GM12878 (cell line): ENCODE results near the gene CORO7. TPM values are rescaled to one million over a fixed set of nuclear protein-coding genes. Genes with fewer than 3 reads are reported as not detected.
A peak's percentile ranks its signal among the peaks of the same experiment; 100 is the strongest.

Experiments used
- ATAC-seq: fragments of 200-7000 bp; cut with Tn5 transposase; 3 replicates; pipeline ENCODE4 v1.9.1; 2020; ENCODE audit warnings: mild to moderate bottlenecking, moderate library complexity
- BruUV-seq: library from RNA; stranded (reverse); fragments of 400-500 nt; replicated peaks from 2 replicates; lab custom pipeline; 2021; lab: Mats Ljungman, UMichigan
- CTCF ChIA-PET: fragments of 300-600 bp; sonication (Branson Sonifier 250); formaldehyde crosslinking; extraction: SDS; loops from one replicate; lab custom pipeline; 2021; ENCODE audit warnings: inconsistent platforms; lab: Yijun Ruan, JAX
- POLR2A ChIA-PET: fragments of 350-600 bp; formaldehyde crosslinking; extraction: SDS; loops from one replicate; lab custom pipeline; 2021; ENCODE audit warnings: inconsistent platforms; lab: Charles Lee
- RAD21 ChIA-PET: fragments of 300-600 bp; sonication (Branson Sonifier 250); formaldehyde crosslinking; loops from one replicate; lab custom pipeline; 2023; ENCODE audit warnings: antibody characterized with exemption; ENCODE audit not compliant: unreplicated experiment; lab: Charles Lee
- SMC1A ChIA-PET: fragments of 300-600 bp; sonication (Branson Sonifier 250); formaldehyde crosslinking; loops from one replicate; lab custom pipeline; 2023; ENCODE audit not compliant: unreplicated experiment, uncharacterized antibody; lab: Charles Lee
- DNase-seq: peaks from one replicate; pipeline ENCODE4 v3.0.0-alpha.2; 2011; ENCODE audit warnings: low read depth, low spot score
- FAIRE-seq: peaks from 3 replicates; lab custom pipeline; 2011; peaks lifted over from hg19 to GRCh38; lab: Jason Lieb, UNC
- H2AFZ ChIP-seq: 2 replicates; pipeline ENCODE4 v1.6.0; 2011; ENCODE audit warnings: low read depth, low read length, control low read depth; ENCODE audit not compliant: control insufficient read depth
- H3K27ac ChIP-seq: 2 replicates; pipeline ENCODE4 v1.5.1; 2011; ENCODE audit warnings: control low read depth; ENCODE audit not compliant: control insufficient read depth, insufficient read depth
- H3K27me3 ChIP-seq, 2 experiments: replicated peaks in 1 of 2; 2 replicates each; pipeline versions ENCODE4 v1.6.0 to v1.6.1; 2011; ENCODE audit warnings: low read length in 1 of 2; ENCODE audit not compliant: control insufficient read depth in 2 of 2, insufficient read depth in 2 of 2
- H3K36me3 ChIP-seq, 2 experiments: 2 replicates each; pipeline ENCODE4 v1.5.1; 2011; ENCODE audit warnings: low read length in 1 of 2; ENCODE audit not compliant: control insufficient read depth in 2 of 2, insufficient read depth in 2 of 2
- H3K4me1 ChIP-seq: 2 replicates; pipeline ENCODE4 v1.6.1; 2011; ENCODE audit warnings: mild to moderate bottlenecking, low read length, moderate library complexity, mixed read lengths; ENCODE audit not compliant: control insufficient read depth, insufficient read depth
- H3K4me2 ChIP-seq: 2 replicates; pipeline ENCODE4 v1.6.0; 2011; ENCODE audit warnings: control low read depth; ENCODE audit not compliant: control insufficient read depth, insufficient read depth
- H3K4me3 ChIP-seq: fragments of 200-600 bp; sonication (generic); 2 replicates; pipeline ENCODE4 v1.5.1; 2016
- H3K79me2 ChIP-seq: 2 replicates; pipeline ENCODE4 v1.6.0; 2011; ENCODE audit warnings: low read length; ENCODE audit not compliant: control insufficient read depth, insufficient read depth
- H3K9ac ChIP-seq: 2 replicates; pipeline ENCODE4 v1.8.0; 2011; ENCODE audit warnings: low read length, control low read depth, mixed read lengths; ENCODE audit not compliant: control insufficient read depth, insufficient read depth
- H3K9me3 ChIP-seq: replicated peaks from 3 replicates; pipeline ENCODE4 v1.5.1; 2011; ENCODE audit warnings: mild to moderate bottlenecking, low read length; ENCODE audit not compliant: control insufficient read depth, insufficient read depth
- H4K20me1 ChIP-seq: 2 replicates; pipeline ENCODE4 v1.6.0; 2011; ENCODE audit not compliant: control insufficient read depth, insufficient read depth
- ATF7 ChIP-seq: fragments of 450-650 bp; IDR thresholded peaks from 2 replicates; pipeline ENCODE4 v1.6.1; 2016; ENCODE audit warnings: low read depth, mild to moderate bottlenecking
- CHD1 ChIP-seq: IDR thresholded peaks from 2 replicates; pipeline ENCODE4 v1.6.1; 2012; ENCODE audit warnings: low read depth, low read length, improper control_type of control experiment
- FOXK2 ChIP-seq: fragments of 450-650 bp; IDR thresholded peaks from 2 replicates; pipeline ENCODE4 v1.6.1; 2017; ENCODE audit warnings: mild to moderate bottlenecking, moderate library complexity
- HDGF ChIP-seq: fragments of 450-650 bp; IDR thresholded peaks from 2 replicates; pipeline ENCODE4 v1.6.1; 2016; ENCODE audit warnings: antibody characterized with exemption
- JUND ChIP-seq: IDR thresholded peaks from 2 replicates; pipeline ENCODE4 v1.6.1; 2012; ENCODE audit warnings: low read depth, mild to moderate bottlenecking, low read length, improper control_type of control experiment, moderate library complexity
- POLR2A ChIP-seq: IDR thresholded peaks from 2 replicates; pipeline ENCODE4 v1.6.1; 2011; ENCODE audit warnings: low read depth, mild to moderate bottlenecking, low read length
- POLR2AphosphoS5 ChIP-seq: IDR thresholded peaks from 2 replicates; pipeline ENCODE4 v1.6.1; 2011; ENCODE audit warnings: mild to moderate bottlenecking, low read length, inconsistent platforms
- RBBP5 ChIP-seq: fragments of 200-600 bp; sonication (generic); conservative IDR thresholded peaks from 2 replicates; pipeline ENCODE4 v1.6.1; 2016
- WGBS: methylation state at CpG from one replicate; pipeline ENCODE4 v1.1.6; 2016; ENCODE audit warnings: low lambda C conversion rate; ENCODE audit not compliant: insufficient replicate concordance, insufficient coverage; ENCODE audit errors: missing lambda C conversion rate; 5-methylcytosine and 5-hydroxymethylcytosine counted together
- in situ Hi-C: fragments of 300-500 bp; cut with MboI; formaldehyde crosslinking; loops from 9 replicates; pipeline ENCODE4 v1.14.3; 2018; ENCODE audit warnings: mixed read lengths
- intact Hi-C: fragments of 100-400 bp; cut with micrococcal nuclease; formaldehyde crosslinking; loops from one replicate; pipeline ENCODE4 v1.14.2; 2022; ENCODE audit not compliant: unreplicated experiment
- polyA plus RNA-seq, 11 experiments: library from polyadenylated mRNA; depleted of rRNA in 4 of 11; unstranded in 6 of 11; stranded (reverse) in 5 of 11; fragments of >200 nt; fragmentation: Nextera tagmentation in 4 of 11; fragmentation: Illumina TruSeq in 1 of 11; extraction: Ambion mirVana in 4 of 11; extraction: Trizol in 1 of 11; gene quantifications; 1 replicate in 1 of 11; 2 replicates in 10 of 11; pipeline versions ENCODE4 v1.2.1 to v1.2.3, GENCODE V29; 2011 to 2016; ENCODE audit warnings: inconsistent platforms in 2 of 11, missing spikeins in 2 of 11, low read depth in 1 of 11
- total RNA-seq, 4 experiments: library from RNA; depleted of rRNA in 3 of 4; stranded (reverse); fragments of >200 nt in 3 of 4; fragmentation: Illumina TruSeq in 1 of 4; extraction: Trizol in 1 of 4; gene quantifications; 2 replicates each; pipeline versions ENCODE4 v1.2.1 to v1.2.3, GENCODE V29; 2013 to 2021
- TF ChIP-seq, protein P1 (sequence below): fragments of 450-650 bp; formaldehyde crosslinking; IDR thresholded peaks from 2 replicates; pipeline ENCODE4 v1.4.0; 2020; ENCODE audit warnings: mild to moderate bottlenecking, moderate library complexity
- TF ChIP-seq, protein P2 (sequence below): IDR thresholded peaks from 2 replicates; pipeline ENCODE4 v1.6.1; 2012; ENCODE audit warnings: low read depth, low read length, improper control_type of control experiment
- TF ChIP-seq, protein P3 (sequence below): fragments of 450-650 bp; IDR thresholded peaks from 2 replicates; pipeline ENCODE4 v1.6.1; 2016; ENCODE audit warnings: mild to moderate bottlenecking
- TF ChIP-seq, protein P4 (sequence below): IDR thresholded peaks from 2 replicates; pipeline ENCODE4 v1.6.1; 2012; ENCODE audit warnings: low read depth, low read length, improper control_type of control experiment
- TF ChIP-seq, protein P5 (sequence below): IDR thresholded peaks from 2 replicates; pipeline ENCODE4 v1.6.1; 2011; ENCODE audit warnings: low read depth, mild to moderate bottlenecking, low read length, moderate library complexity, borderline replicate concordance; ENCODE audit errors: extremely low read depth

The CORO7 gene
- total and polyA plus RNA-seq, 10 of the 15 experiments (the other 5 are each of a cell fraction or from before 2014, with no cell fraction given): 0.64 to 89.2 (median 43.7) TPM

DNA sequence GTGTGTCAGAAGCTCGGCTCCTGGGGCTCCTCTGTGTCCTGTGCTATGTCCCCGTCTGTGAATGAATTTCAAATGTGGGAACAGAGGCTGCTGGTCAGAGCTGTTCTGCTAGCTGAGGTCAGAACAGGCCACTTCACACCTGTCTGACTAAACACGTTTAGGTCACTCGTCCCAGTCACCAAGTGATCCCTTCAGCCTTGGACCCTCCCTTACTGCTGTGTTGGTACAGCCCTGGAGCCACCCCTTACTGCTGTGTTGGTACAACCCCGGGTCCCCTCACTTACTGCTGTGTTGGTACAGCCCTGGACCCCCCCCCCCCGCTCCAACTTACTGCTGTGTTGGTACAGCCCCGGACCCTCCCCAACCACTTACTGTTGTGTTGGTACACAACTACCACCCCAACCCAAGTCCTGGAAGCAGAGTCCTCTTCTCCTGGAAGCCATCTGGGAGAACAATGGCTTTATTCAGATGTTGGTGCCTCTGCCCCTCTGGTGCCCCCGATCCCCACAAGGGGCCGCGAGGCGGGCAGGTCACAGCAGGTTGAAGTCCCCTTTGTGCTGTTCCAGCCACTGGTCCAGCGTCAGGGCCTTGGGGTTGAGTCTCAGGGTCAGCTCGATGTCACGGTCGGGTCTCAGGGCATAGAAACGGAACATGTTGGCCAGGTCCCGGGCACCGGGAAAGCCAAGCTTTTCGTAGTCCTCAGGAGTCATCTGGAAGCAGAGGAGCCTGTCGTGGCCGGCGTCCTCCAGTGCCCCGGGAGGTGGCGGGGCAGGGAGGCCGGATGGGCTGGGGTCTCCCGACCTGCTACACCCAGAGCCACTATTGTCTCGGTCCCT lies 45.1 kb upstream of the CORO7 start:
- TF ChIP-seq RBBP5: no peak
- TF ChIP-seq, protein P1, sequence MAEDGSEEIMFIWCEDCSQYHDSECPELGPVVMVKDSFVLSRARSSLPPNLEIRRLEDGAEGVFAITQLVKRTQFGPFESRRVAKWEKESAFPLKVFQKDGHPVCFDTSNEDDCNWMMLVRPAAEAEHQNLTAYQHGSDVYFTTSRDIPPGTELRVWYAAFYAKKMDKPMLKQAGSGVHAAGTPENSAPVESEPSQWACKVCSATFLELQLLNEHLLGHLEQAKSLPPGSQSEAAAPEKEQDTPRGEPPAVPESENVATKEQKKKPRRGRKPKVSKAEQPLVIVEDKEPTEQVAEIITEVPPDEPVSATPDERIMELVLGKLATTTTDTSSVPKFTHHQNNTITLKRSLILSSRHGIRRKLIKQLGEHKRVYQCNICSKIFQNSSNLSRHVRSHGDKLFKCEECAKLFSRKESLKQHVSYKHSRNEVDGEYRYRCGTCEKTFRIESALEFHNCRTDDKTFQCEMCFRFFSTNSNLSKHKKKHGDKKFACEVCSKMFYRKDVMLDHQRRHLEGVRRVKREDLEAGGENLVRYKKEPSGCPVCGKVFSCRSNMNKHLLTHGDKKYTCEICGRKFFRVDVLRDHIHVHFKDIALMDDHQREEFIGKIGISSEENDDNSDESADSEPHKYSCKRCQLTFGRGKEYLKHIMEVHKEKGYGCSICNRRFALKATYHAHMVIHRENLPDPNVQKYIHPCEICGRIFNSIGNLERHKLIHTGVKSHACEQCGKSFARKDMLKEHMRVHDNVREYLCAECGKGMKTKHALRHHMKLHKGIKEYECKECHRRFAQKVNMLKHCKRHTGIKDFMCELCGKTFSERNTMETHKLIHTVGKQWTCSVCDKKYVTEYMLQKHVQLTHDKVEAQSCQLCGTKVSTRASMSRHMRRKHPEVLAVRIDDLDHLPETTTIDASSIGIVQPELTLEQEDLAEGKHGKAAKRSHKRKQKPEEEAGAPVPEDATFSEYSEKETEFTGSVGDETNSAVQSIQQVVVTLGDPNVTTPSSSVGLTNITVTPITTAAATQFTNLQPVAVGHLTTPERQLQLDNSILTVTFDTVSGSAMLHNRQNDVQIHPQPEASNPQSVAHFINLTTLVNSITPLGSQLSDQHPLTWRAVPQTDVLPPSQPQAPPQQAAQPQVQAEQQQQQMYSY (CRISPR knock-in tag): no peak
- TF ChIP-seq, protein P2, sequence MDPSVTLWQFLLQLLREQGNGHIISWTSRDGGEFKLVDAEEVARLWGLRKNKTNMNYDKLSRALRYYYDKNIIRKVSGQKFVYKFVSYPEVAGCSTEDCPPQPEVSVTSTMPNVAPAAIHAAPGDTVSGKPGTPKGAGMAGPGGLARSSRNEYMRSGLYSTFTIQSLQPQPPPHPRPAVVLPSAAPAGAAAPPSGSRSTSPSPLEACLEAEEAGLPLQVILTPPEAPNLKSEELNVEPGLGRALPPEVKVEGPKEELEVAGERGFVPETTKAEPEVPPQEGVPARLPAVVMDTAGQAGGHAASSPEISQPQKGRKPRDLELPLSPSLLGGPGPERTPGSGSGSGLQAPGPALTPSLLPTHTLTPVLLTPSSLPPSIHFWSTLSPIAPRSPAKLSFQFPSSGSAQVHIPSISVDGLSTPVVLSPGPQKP: no peak
- peak; percentile 46; the same call in 1 of the 2 replicates for TF ChIP-seq ATF7
- TF ChIP-seq, protein P3, sequence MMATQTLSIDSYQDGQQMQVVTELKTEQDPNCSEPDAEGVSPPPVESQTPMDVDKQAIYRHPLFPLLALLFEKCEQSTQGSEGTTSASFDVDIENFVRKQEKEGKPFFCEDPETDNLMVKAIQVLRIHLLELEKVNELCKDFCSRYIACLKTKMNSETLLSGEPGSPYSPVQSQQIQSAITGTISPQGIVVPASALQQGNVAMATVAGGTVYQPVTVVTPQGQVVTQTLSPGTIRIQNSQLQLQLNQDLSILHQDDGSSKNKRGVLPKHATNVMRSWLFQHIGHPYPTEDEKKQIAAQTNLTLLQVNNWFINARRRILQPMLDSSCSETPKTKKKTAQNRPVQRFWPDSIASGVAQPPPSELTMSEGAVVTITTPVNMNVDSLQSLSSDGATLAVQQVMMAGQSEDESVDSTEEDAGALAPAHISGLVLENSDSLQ: no peak
- peak; percentile 39; the same call in 1 of the 2 replicates for TF ChIP-seq FOXK2
- TF ChIP-seq POLR2A: peak; percentile 51; the same call in 1 of the 2 replicates
- TF ChIP-seq, protein P4, sequence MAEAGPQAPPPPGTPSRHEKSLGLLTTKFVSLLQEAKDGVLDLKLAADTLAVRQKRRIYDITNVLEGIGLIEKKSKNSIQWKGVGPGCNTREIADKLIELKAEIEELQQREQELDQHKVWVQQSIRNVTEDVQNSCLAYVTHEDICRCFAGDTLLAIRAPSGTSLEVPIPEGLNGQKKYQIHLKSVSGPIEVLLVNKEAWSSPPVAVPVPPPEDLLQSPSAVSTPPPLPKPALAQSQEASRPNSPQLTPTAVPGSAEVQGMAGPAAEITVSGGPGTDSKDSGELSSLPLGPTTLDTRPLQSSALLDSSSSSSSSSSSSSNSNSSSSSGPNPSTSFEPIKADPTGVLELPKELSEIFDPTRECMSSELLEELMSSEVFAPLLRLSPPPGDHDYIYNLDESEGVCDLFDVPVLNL: no peak
- peak; percentile 75; the same call in 1 of the 2 replicates for TF ChIP-seq CHD1
- peak; percentile 38; the same call in 1 of the 2 replicates for TF ChIP-seq POLR2AphosphoS5
- TF ChIP-seq, protein P5, sequence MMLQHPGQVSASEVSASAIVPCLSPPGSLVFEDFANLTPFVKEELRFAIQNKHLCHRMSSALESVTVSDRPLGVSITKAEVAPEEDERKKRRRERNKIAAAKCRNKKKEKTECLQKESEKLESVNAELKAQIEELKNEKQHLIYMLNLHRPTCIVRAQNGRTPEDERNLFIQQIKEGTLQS: no peak
- no peak for TF ChIP-seq HDGF
- 0 out of 2 replicates have a peak, but pooled peaks have one; percentile 17 for TF ChIP-seq JUND
- peak; percentile 24; the same call in 1 of the 3 replicates for ATAC-seq
- H3K9me3 ChIP-seq: no peaks in the 10 kb centered on the region
- intact Hi-C loops: no loop called here
- H3K79me2 ChIP-seq: no peaks in the 10 kb centered on the region
- CTCF ChIA-PET: interaction anchor here (0.6 kb wide), 1 partner anchor 24 kb away, joined by 3 read pairs; no protein-coding TSS in a partner anchor
- H3K4me3 ChIP-seq: no peak overlapping the region
- peaks cover 10 to 14% of the 10 kb centered on the region in 2 experiments; a peak in 3 of 4 replicates for H3K36me3 ChIP-seq
- no peak overlapping the region for H3K9ac ChIP-seq
- no peaks in the 10 kb centered on the region; the same call in 1 of the 2 replicates for H4K20me1 ChIP-seq
- H3K27ac ChIP-seq: no peak overlapping the region
- 90% methylated on average over 27 of the region's 27 CpGs for WGBS
- BruUV-seq: no TSS peak
- H3K4me2 ChIP-seq: no peak overlapping the region
- RAD21 ChIA-PET: interaction anchor here (0.6 kb wide), 1 partner anchor 10 kb away, joined by 3 read pairs; no protein-coding TSS in a partner anchor
- no peaks in the 10 kb centered on the region for H3K4me1 ChIP-seq
- no peaks in the 10 kb centered on the region for H3K27me3 ChIP-seq
- SMC1A ChIA-PET: no interaction called here
- FAIRE-seq: no peak
- H2AFZ ChIP-seq: no peak overlapping the region
- in situ Hi-C loops: no loop called here
- POLR2A ChIA-PET: interaction anchor here (0.6 to 0.8 kb wide), 3 partner anchors 9 to 383 kb away, joined by 3 to 5 read pairs (median 5); no protein-coding TSS in a partner anchor
- DNase-seq: no peak
